ENCODE measurements around the gene CHRNB4.

GRCh38 chr15:78627348-78627747, 13.7 kb downstream of the CHRNB4 start:
- TF ChIP-seq CTCF (IDR thresholded peaks at IDR 0.05) (no peak), POLR2A (IDR thresholded peaks at IDR 0.05) (no peak)

All from right lobe of liver (tissue), 4 donors.